ENCODE measurements around the gene HOXB9.
A peak's percentile ranks its signal among the peaks of the same experiment; 100 is the strongest.

Gene HOXB9

DNA sequence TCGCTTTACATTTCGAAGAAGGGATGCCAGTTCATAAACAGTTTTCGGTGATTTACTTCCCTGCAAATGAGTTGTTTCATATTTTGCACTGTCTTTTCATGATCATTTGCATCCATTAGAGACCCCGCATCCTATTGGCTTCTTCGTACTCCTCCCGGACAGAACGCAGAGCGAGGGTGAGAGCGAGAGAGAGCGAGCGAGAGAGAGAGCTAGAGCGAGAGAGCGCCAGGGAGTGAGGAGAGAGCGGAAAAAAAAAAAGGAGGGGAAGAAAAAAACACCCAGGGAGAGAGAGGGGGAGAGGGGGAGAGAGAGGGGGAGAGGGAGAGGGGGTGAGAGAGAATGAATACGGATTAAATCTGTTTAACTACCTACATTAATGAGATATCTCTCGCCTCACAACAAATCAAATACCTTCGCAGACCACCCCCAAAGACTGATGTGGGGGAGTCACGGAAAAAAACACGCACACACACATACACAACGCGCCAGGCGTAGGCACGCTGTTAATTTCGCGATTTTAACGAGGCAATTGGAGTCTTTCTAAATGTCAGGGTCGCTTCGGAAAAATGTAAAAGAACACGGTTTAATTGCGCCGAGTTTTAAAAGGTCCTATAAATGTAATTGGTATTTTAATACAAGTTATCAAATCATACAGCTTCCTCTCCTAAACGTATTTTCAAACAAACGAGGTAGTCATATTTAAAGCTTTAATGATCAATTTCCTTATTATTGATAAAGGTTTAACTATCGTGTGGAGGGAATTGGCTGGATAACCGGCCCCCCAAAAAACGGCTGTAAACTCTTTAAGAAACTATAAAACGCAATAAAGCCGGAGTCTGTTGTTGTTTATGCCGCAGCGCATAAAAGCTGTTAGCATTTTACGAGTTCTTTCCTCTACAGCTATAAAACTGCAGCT lies 10.9 kb downstream of the HOXB9 start, which contains the start of gene HOXB8:
TSS of gene HOXB8 (minus strand) at position 246 of the 916 bp plus-strand sequence. CDS start 588 bp downstream, outside the sequence.
- TF ChIP-seq, protein P1, sequence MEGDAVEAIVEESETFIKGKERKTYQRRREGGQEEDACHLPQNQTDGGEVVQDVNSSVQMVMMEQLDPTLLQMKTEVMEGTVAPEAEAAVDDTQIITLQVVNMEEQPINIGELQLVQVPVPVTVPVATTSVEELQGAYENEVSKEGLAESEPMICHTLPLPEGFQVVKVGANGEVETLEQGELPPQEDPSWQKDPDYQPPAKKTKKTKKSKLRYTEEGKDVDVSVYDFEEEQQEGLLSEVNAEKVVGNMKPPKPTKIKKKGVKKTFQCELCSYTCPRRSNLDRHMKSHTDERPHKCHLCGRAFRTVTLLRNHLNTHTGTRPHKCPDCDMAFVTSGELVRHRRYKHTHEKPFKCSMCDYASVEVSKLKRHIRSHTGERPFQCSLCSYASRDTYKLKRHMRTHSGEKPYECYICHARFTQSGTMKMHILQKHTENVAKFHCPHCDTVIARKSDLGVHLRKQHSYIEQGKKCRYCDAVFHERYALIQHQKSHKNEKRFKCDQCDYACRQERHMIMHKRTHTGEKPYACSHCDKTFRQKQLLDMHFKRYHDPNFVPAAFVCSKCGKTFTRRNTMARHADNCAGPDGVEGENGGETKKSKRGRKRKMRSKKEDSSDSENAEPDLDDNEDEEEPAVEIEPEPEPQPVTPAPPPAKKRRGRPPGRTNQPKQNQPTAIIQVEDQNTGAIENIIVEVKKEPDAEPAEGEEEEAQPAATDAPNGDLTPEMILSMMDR (IDR thresholded peaks at IDR 0.05) = no peak

GRCh38 chr17:48613862-48614694 lies 12.1 kb downstream of the HOXB9 start:
- TF ChIP-seq, protein P1 (IDR thresholded peaks at IDR 0.05) = no peak

DNA sequence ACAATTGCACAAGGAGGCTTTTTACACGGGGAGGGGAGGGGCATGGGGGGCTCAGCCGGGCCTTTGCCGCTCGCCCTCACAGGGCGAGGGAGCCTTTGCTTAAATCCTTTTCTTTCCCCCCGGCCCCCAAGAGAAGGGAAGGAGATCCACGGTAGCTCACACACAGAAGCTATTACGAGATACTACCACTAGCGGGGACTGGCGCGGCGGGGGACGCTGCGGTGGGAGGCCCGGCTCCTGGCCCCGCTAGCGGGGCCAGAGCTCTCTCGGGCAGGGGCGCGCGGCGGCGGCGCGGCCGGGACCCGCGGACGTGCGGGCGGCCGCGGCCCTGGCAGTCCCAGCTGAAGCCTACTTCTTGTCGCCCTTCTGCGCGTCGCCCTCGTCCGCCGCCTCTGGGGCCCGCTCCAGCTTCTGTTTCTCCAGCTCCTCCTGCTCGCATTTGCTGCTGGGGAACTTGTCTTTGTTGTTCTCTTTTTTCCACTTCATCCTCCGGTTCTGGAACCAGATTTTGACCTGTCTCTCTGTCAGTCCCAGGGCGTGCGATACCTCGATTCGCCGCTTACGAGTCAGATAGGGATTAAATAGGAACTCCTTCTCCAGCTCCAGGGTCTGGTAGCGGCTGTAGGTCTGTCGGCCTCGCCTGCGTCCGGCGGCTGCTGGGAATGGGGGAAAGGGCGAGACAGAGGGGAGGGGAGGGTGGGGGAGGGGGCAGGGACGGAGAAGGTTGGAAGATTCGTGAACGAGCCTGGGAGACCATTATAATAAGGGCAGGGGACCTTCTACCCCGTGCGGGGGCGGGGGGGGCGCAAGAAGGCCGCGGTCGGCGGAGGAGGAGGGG lies 13.1 kb downstream of the HOXB9 start:
- TF ChIP-seq, protein P1 (IDR thresholded peaks at IDR 0.05) = peak; percentile 22; the same call in 1 of the 2 replicates

DNA sequence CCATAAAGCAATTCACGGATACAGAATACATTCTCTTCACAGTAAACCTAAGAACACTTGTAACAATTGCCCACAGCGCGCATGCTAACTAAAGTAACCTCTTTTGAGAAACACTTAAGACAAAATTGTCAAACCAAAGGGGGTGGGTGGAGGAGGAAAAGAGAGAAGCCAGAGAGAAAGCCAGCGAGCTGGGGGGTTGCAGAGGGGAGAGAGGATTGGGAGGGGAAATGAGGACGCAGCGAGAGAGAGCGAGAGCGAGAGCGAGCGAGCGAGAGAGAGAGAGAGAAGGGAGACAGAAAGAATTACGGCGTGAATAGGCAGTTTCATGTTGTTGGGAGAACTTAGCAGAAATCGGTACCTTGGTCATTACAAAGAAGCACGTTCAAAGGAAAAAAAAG lies 13.7 kb downstream of the HOXB9 start:
- TF ChIP-seq, protein P1 (IDR thresholded peaks at IDR 0.05) = no peak

GRCh38 chr17:48611681-48612455 lies 14.3 kb downstream of the HOXB9 start:
- TF ChIP-seq, protein P1 (IDR thresholded peaks at IDR 0.05) = no peak

DNA sequence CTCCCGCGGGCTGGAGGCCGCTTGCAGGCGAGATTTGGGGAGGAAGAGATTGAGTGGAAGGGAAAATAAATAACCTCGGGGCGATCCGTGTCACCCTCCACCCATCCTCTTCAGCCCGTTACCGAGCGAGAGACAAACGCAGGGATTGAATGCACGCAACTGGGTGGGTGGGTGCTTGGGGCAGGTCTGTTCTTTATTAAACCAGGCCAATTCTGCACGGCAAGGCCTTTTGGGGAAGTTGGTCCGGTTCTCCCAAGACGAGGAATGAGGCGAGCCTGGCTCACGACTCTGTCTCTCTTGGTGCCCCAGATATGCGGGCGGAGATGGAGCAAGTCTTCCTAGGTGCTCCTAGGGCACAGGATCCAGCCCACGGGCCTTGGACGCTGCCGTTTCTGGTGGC lies 14.9 kb downstream of the HOXB9 start:
- TF ChIP-seq, protein P1 (IDR thresholded peaks at IDR 0.05) = no peak
